GM12878 (cell line): ENCODE results near the gene UFL1. TPM values are rescaled to one million over a fixed set of nuclear protein-coding genes. Genes with fewer than 3 reads are reported as not detected.
A peak's percentile ranks its signal among the peaks of the same experiment; 100 is the strongest.

Source experiments
- ATAC-seq: fragments of 200-7000 bp; cut with Tn5 transposase; 3 replicates; pipeline ENCODE4 v1.9.1; 2020; ENCODE audit warnings: mild to moderate bottlenecking, moderate library complexity
- BruUV-seq: library from RNA; stranded (reverse); fragments of 400-500 nt; replicated peaks from 2 replicates; lab custom pipeline; 2021; lab: Mats Ljungman, UMichigan
- CTCF ChIA-PET: fragments of 300-600 bp; sonication (Branson Sonifier 250); formaldehyde crosslinking; extraction: SDS; loops from one replicate; lab custom pipeline; 2021; ENCODE audit warnings: inconsistent platforms; lab: Yijun Ruan, JAX
- POLR2A ChIA-PET: fragments of 350-600 bp; formaldehyde crosslinking; extraction: SDS; loops from one replicate; lab custom pipeline; 2021; ENCODE audit warnings: inconsistent platforms; lab: Charles Lee
- RAD21 ChIA-PET: fragments of 300-600 bp; sonication (Branson Sonifier 250); formaldehyde crosslinking; loops from one replicate; lab custom pipeline; 2023; ENCODE audit warnings: antibody characterized with exemption; ENCODE audit not compliant: unreplicated experiment; lab: Charles Lee
- SMC1A ChIA-PET: fragments of 300-600 bp; sonication (Branson Sonifier 250); formaldehyde crosslinking; loops from one replicate; lab custom pipeline; 2023; ENCODE audit not compliant: unreplicated experiment, uncharacterized antibody; lab: Charles Lee
- DNase-seq: peaks from one replicate; pipeline ENCODE4 v3.0.0-alpha.2; 2011; ENCODE audit warnings: low read depth, low spot score
- FAIRE-seq: peaks from 3 replicates; lab custom pipeline; 2011; peaks lifted over from hg19 to GRCh38; lab: Jason Lieb, UNC
- H2AFZ ChIP-seq: 2 replicates; pipeline ENCODE4 v1.6.0; 2011; ENCODE audit warnings: low read depth, low read length, control low read depth; ENCODE audit not compliant: control insufficient read depth
- H3K27ac ChIP-seq: 2 replicates; pipeline ENCODE4 v1.5.1; 2011; ENCODE audit warnings: control low read depth; ENCODE audit not compliant: control insufficient read depth, insufficient read depth
- H3K27me3 ChIP-seq, 2 experiments: replicated peaks in 1 of 2; 2 replicates each; pipeline versions ENCODE4 v1.6.0 to v1.6.1; 2011; ENCODE audit warnings: low read length in 1 of 2; ENCODE audit not compliant: control insufficient read depth in 2 of 2, insufficient read depth in 2 of 2
- H3K36me3 ChIP-seq, 2 experiments: 2 replicates each; pipeline ENCODE4 v1.5.1; 2011; ENCODE audit warnings: low read length in 1 of 2; ENCODE audit not compliant: control insufficient read depth in 2 of 2, insufficient read depth in 2 of 2
- H3K4me1 ChIP-seq: 2 replicates; pipeline ENCODE4 v1.6.1; 2011; ENCODE audit warnings: mild to moderate bottlenecking, low read length, moderate library complexity, mixed read lengths; ENCODE audit not compliant: control insufficient read depth, insufficient read depth
- H3K4me2 ChIP-seq: 2 replicates; pipeline ENCODE4 v1.6.0; 2011; ENCODE audit warnings: control low read depth; ENCODE audit not compliant: control insufficient read depth, insufficient read depth
- H3K4me3 ChIP-seq: fragments of 200-600 bp; sonication (generic); 2 replicates; pipeline ENCODE4 v1.5.1; 2016
- H3K79me2 ChIP-seq: 2 replicates; pipeline ENCODE4 v1.6.0; 2011; ENCODE audit warnings: low read length; ENCODE audit not compliant: control insufficient read depth, insufficient read depth
- H3K9ac ChIP-seq: 2 replicates; pipeline ENCODE4 v1.8.0; 2011; ENCODE audit warnings: low read length, control low read depth, mixed read lengths; ENCODE audit not compliant: control insufficient read depth, insufficient read depth
- H3K9me3 ChIP-seq: replicated peaks from 3 replicates; pipeline ENCODE4 v1.5.1; 2011; ENCODE audit warnings: mild to moderate bottlenecking, low read length; ENCODE audit not compliant: control insufficient read depth, insufficient read depth
- H4K20me1 ChIP-seq: 2 replicates; pipeline ENCODE4 v1.6.0; 2011; ENCODE audit not compliant: control insufficient read depth, insufficient read depth
- CBFB ChIP-seq: IDR thresholded peaks from 2 replicates; pipeline ENCODE4 v1.6.1; 2016; ENCODE audit warnings: antibody characterized with exemption, low read depth
- CHD1 ChIP-seq: IDR thresholded peaks from 2 replicates; pipeline ENCODE4 v1.6.1; 2012; ENCODE audit warnings: low read depth, low read length, improper control_type of control experiment
- CREB1 ChIP-seq: IDR thresholded peaks from 2 replicates; pipeline ENCODE4 v1.6.1; 2012; ENCODE audit warnings: low read depth, mild to moderate bottlenecking, inconsistent platforms
- ESRRA ChIP-seq: IDR thresholded peaks from 2 replicates; pipeline ENCODE4 v1.6.1; 2012; ENCODE audit warnings: mild to moderate bottlenecking, low read length, improper control_type of control experiment
- ETV6 ChIP-seq, 2 experiments: fragments of 450-650 bp in 1 of 2; IDR thresholded peaks in 1 of 2; conservative IDR thresholded peaks in 1 of 2; 2 replicates each; pipeline ENCODE4 v1.6.1; 2014; ENCODE audit warnings: antibody characterized with exemption in 1 of 2, borderline replicate concordance in 1 of 2, low read depth in 1 of 2, mild to moderate bottlenecking in 1 of 2, moderate library complexity in 1 of 2
- GATAD2B ChIP-seq: fragments of 450-650 bp; conservative IDR thresholded peaks from 2 replicates; pipeline ENCODE4 v1.6.1; 2017; ENCODE audit warnings: low read depth, mild to moderate bottlenecking, moderate library complexity
- MEF2B ChIP-seq: fragments of 450-650 bp; IDR thresholded peaks from 2 replicates; pipeline ENCODE4 v1.6.1; 2018; ENCODE audit warnings: mild to moderate bottlenecking, moderate library complexity; ENCODE audit not compliant: partially characterized antibody, poor library complexity, severe bottlenecking
- MTA2 ChIP-seq: fragments of 450-650 bp; IDR thresholded peaks from 2 replicates; pipeline ENCODE4 v1.6.1; 2016; ENCODE audit warnings: low read depth, mild to moderate bottlenecking, moderate library complexity
- SMAD5 ChIP-seq: IDR thresholded peaks from 2 replicates; pipeline ENCODE4 v1.6.1; 2016; ENCODE audit warnings: antibody characterized with exemption, low read depth
- SRF ChIP-seq, 2 experiments: IDR thresholded peaks; 2 replicates each; pipeline ENCODE4 v1.6.1; 2011; ENCODE audit warnings: low read depth in 2 of 2, low read length in 2 of 2, mild to moderate bottlenecking in 1 of 2, moderate library complexity in 1 of 2
- SUZ12 ChIP-seq: fragments of 200-600 bp; sonication (generic); IDR thresholded peaks from one replicate; pipeline ENCODE4 v1.6.1; 2018; ENCODE audit warnings: antibody characterized with exemption, mild to moderate bottlenecking; ENCODE audit not compliant: unreplicated experiment
- TCF3 ChIP-seq: IDR thresholded peaks from 2 replicates; pipeline ENCODE4 v1.6.1; 2012; ENCODE audit warnings: low read depth, mild to moderate bottlenecking, low read length, borderline replicate concordance; ENCODE audit not compliant: insufficient read depth
- ZBED1 ChIP-seq: IDR thresholded peaks from 2 replicates; pipeline ENCODE4 v1.6.1; 2016; ENCODE audit warnings: borderline replicate concordance
- ZNF207 ChIP-seq: fragments of 450-650 bp; IDR thresholded peaks from 2 replicates; pipeline ENCODE4 v1.6.1; 2014; ENCODE audit warnings: antibody characterized with exemption, mild to moderate bottlenecking, borderline replicate concordance
- WGBS: methylation state at CpG from one replicate; pipeline ENCODE4 v1.1.6; 2016; ENCODE audit warnings: low lambda C conversion rate; ENCODE audit not compliant: insufficient replicate concordance, insufficient coverage; ENCODE audit errors: missing lambda C conversion rate; 5-methylcytosine and 5-hydroxymethylcytosine counted together
- in situ Hi-C: fragments of 300-500 bp; cut with MboI; formaldehyde crosslinking; loops from 9 replicates; pipeline ENCODE4 v1.14.3; 2018; ENCODE audit warnings: mixed read lengths
- intact Hi-C: fragments of 100-400 bp; cut with micrococcal nuclease; formaldehyde crosslinking; loops from one replicate; pipeline ENCODE4 v1.14.2; 2022; ENCODE audit not compliant: unreplicated experiment
- polyA plus RNA-seq, 11 experiments: library from polyadenylated mRNA; depleted of rRNA in 4 of 11; unstranded in 6 of 11; stranded (reverse) in 5 of 11; fragments of >200 nt; fragmentation: Nextera tagmentation in 4 of 11; fragmentation: Illumina TruSeq in 1 of 11; extraction: Ambion mirVana in 4 of 11; extraction: Trizol in 1 of 11; gene quantifications; 1 replicate in 1 of 11; 2 replicates in 10 of 11; pipeline versions ENCODE4 v1.2.1 to v1.2.3, GENCODE V29; 2011 to 2016; ENCODE audit warnings: inconsistent platforms in 2 of 11, missing spikeins in 2 of 11, low read depth in 1 of 11
- total RNA-seq, 4 experiments: library from RNA; depleted of rRNA in 3 of 4; stranded (reverse); fragments of >200 nt in 3 of 4; fragmentation: Illumina TruSeq in 1 of 4; extraction: Trizol in 1 of 4; gene quantifications; 2 replicates each; pipeline versions ENCODE4 v1.2.1 to v1.2.3, GENCODE V29; 2013 to 2021
- TF ChIP-seq, protein P1 (sequence below): fragments of 450-650 bp; formaldehyde crosslinking; IDR thresholded peaks from 2 replicates; pipeline ENCODE4 v1.4.0; 2022; ENCODE audit warnings: mild to moderate bottlenecking, moderate library complexity
- TF ChIP-seq, protein P2 (sequence below), 3 experiments: IDR thresholded peaks in 2 of 3; conservative IDR thresholded peaks in 1 of 3; 2 replicates each; pipeline ENCODE4 v1.5.1; 2011; ENCODE audit warnings: low read depth in 3 of 3, low read length in 3 of 3, mild to moderate bottlenecking in 3 of 3, control low read depth in 2 of 3, moderate library complexity in 2 of 3, inconsistent platforms in 1 of 3, mixed read lengths in 1 of 3; ENCODE audit not compliant: control insufficient read depth in 2 of 3, insufficient read depth in 1 of 3; ENCODE audit errors: extremely low read depth in 1 of 3

Gene UFL1
- total and polyA plus RNA-seq, 10 of the 15 experiments (the other 5 are each of a cell fraction or from before 2014, with no cell fraction given) = 13.8 to 29.3 (median 24.4) TPM

DNA sequence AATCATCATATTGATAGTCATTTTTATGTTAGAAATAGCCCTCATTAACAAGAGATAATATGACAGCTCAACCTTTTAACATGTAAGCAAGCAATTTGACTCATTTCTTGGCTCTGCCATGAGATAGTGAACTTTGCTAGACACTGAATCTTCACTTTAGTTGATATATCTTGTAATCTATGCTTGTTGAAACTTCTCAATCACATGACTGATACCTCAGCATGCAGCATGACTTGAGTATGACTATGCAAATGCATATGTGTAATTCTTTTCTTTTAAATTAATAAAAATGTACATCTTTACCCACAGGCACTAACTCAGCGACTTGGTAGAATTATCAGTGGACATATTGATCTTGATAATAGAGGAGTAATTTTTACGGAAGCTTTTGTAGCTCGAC is 6.6 kb downstream of the UFL1 start:
- no peaks in the 10 kb centered on the region for H3K27me3 ChIP-seq
- SMC1A ChIA-PET = interaction anchor here (0.5 to 1.5 kb wide), 6 partner anchors 9 to 496 kb away, joined by 3 to 7 read pairs (median 3); no protein-coding TSS in a partner anchor
- intact Hi-C loops = no loop called here

More for the DNA sequence above, 6.6 kb downstream of the UFL1 start:
- WGBS = 96% methylated on average over 3 of the region's 3 CpGs
- TF ChIP-seq ESRRA (no peak), MEF2B (no peak), CBFB (no peak), CHD1 (no peak), SUZ12 (no peak), ZBED1 (no peak), MTA2 (no peak), CREB1 (no peak), SRF (IDR thresholded peaks at IDR 0.05; ENCODE audit: low read depth in 2 of 2, low read length in 2 of 2) (no peak), GATAD2B (no peak), ZNF207 (no peak), SMAD5 (no peak), ETV6 (conservative IDR thresholded peaks at IDR 0.05 in 1 of 2, IDR thresholded peaks at IDR 0.05 in 1 of 2; ENCODE audit: borderline replicate concordance in 1 of 2, low read depth in 1 of 2) (no peak), TCF3 (no peak)
- TF ChIP-seq, protein P1, sequence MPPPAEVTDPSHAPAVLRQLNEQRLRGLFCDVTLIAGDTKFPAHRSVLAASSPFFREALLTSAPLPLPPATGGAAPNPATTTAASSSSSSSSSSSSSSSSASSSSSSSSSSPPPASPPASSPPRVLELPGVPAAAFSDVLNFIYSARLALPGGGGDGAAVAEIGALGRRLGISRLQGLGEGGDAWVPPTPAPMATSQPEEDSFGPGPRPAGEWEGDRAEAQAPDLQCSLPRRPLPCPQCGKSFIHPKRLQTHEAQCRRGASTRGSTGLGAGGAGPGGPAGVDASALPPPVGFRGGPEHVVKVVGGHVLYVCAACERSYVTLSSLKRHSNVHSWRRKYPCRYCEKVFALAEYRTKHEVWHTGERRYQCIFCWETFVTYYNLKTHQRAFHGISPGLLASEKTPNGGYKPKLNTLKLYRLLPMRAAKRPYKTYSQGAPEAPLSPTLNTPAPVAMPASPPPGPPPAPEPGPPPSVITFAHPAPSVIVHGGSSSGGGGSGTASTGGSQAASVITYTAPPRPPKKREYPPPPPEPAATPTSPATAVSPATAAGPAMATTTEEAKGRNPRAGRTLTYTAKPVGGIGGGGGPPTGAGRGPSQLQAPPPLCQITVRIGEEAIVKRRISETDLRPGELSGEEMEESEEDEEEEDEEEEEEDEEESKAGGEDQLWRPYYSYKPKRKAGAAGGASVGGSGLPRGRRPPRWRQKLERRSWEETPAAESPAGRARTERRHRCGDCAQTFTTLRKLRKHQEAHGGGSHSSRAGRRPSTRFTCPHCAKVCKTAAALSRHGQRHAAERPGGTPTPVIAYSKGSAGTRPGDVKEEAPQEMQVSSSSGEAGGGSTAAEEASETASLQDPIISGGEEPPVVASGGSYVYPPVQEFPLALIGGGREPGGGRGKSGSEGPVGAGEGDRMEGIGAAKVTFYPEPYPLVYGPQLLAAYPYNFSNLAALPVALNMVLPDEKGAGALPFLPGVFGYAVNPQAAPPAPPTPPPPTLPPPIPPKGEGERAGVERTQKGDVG (CRISPR knock-in tag) = no peak
- TF ChIP-seq, protein P2, sequence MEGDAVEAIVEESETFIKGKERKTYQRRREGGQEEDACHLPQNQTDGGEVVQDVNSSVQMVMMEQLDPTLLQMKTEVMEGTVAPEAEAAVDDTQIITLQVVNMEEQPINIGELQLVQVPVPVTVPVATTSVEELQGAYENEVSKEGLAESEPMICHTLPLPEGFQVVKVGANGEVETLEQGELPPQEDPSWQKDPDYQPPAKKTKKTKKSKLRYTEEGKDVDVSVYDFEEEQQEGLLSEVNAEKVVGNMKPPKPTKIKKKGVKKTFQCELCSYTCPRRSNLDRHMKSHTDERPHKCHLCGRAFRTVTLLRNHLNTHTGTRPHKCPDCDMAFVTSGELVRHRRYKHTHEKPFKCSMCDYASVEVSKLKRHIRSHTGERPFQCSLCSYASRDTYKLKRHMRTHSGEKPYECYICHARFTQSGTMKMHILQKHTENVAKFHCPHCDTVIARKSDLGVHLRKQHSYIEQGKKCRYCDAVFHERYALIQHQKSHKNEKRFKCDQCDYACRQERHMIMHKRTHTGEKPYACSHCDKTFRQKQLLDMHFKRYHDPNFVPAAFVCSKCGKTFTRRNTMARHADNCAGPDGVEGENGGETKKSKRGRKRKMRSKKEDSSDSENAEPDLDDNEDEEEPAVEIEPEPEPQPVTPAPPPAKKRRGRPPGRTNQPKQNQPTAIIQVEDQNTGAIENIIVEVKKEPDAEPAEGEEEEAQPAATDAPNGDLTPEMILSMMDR (IDR thresholded peaks at IDR 0.05 in 2 of 3, conservative IDR thresholded peaks at IDR 0.05 in 1 of 3; ENCODE audit: control insufficient read depth in 2 of 3, extremely low read depth in 1 of 3, insufficient read depth in 1 of 3, low read depth in 3 of 3, low read length in 3 of 3) = no peak
- TF ChIP-seq, all 136 proteins: peak for 0
- Histone ChIP-seq H3K4me1 (no peaks in the 10 kb centered on the region; the same call in 1 of the 2 replicates), H3K36me3 (peaks cover 6 to 24% of the 10 kb centered on the region in 2 experiments), H3K9me3 (peaks cover 11% of the 10 kb centered on the region), H3K27ac (no peak overlapping the region), H3K79me2 (peaks cover 17% of the 10 kb centered on the region), H2AFZ (no peak overlapping the region), H3K4me2 (no peak overlapping the region), H3K4me3 (no peak overlapping the region), H4K20me1 (no peaks in the 10 kb centered on the region), H3K9ac (no peak overlapping the region)
- ATAC-seq = peak; percentile 11
- DNase-seq = no peak
- ChIA-PET RAD21 (interaction anchor here (2.5 kb wide), 1 partner anchor 16 kb away, joined by 9 read pairs; no protein-coding TSS in a partner anchor), POLR2A (interaction anchor here (1.2 kb wide), 1 partner anchor 27 kb away, joined by 3 read pairs; no protein-coding TSS in a partner anchor), CTCF (interaction anchor here (1.1 to 3.6 kb wide), 6 partner anchors 8 to 531 kb away, joined by 3 to 16 read pairs (median 5); partner anchors contain the start of gene NDUFAF4)
- no peak for FAIRE-seq
- no TSS peak for BruUV-seq
- in situ Hi-C loops = loop anchor here (10.0 kb wide), 3 partner anchors 367 to 953 kb away; partner anchors contain the start of genes MANEA and NDUFAF4
